ENCODE measurements around the gene FZD10.

GRCh38 chr12:130177635-130178242 is 15.5 kb downstream of the FZD10 start:
- TF ChIP-seq CTCF (IDR thresholded peaks at IDR 0.05) = no peak
- no peak for TF ChIP-seq POLR2A (IDR thresholded peaks at IDR 0.05)

Data from right lobe of liver (tissue), 4 donors.